HG03039 (cell line): Measurements from ENCODE around the gene PDXDC1.
"Not testable (repeated sequence)": the region's sequence is repeated elsewhere in the genome, so short reads cannot be mapped to it uniquely, and the experiment has no call there.

Source experiments
- ATAC-seq: cut with Tn5 transposase; IDR thresholded peaks from one replicate; pipeline ENCODE4 v1.9.1; 2021; ENCODE audit warnings: mild to moderate bottlenecking, moderate library complexity; ENCODE audit not compliant: unreplicated experiment

The PDXDC1 gene, protein sequence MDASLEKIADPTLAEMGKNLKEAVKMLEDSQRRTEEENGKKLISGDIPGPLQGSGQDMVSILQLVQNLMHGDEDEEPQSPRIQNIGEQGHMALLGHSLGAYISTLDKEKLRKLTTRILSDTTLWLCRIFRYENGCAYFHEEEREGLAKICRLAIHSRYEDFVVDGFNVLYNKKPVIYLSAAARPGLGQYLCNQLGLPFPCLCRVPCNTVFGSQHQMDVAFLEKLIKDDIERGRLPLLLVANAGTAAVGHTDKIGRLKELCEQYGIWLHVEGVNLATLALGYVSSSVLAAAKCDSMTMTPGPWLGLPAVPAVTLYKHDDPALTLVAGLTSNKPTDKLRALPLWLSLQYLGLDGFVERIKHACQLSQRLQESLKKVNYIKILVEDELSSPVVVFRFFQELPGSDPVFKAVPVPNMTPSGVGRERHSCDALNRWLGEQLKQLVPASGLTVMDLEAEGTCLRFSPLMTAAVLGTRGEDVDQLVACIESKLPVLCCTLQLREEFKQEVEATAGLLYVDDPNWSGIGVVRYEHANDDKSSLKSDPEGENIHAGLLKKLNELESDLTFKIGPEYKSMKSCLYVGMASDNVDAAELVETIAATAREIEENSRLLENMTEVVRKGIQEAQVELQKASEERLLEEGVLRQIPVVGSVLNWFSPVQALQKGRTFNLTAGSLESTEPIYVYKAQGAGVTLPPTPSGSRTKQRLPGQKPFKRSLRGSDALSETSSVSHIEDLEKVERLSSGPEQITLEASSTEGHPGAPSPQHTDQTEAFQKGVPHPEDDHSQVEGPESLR

DNA sequence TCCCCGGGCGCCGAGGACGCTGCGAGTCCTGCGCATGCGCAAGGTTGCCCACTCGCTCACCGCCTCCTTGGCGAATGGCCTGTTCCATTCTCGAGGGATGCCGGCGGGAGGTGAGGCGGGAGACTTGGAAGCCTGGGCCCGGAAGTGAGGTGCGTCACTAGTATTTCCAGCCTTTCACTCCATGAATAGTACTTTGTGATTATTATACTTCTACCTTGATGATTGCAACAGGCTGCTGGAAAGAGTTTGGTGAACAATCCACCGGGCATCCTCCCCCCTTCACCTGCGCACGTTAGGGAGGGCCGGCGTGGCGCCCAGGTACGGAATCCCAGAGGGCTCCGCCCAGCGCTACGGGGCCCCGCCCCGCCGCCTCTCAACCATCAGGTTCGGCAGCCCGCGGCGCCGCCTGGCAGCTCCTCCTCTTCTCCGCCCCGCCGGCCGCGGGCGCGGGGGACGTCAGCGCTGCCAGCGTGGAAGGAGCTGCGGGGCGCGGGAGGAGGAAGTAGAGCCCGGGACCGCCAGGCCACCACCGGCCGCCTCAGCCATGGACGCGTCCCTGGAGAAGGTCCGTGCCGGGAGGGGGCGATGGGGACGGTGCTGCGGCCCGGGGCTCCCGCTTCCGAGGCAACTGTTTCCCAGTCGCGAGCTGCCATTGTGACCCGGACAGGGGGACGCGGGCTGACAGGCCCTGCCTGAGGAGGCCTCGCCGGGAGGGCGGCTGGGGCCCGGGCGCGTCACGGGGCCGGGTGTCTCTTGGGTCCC lies at the start of gene PDXDC1:
TSS of gene PDXDC1 (plus strand) at position 371 of the 762 bp plus-strand sequence. CDS start at position 545, 174 bp downstream.
- peak; percentile 84 for ATAC-seq

DNA sequence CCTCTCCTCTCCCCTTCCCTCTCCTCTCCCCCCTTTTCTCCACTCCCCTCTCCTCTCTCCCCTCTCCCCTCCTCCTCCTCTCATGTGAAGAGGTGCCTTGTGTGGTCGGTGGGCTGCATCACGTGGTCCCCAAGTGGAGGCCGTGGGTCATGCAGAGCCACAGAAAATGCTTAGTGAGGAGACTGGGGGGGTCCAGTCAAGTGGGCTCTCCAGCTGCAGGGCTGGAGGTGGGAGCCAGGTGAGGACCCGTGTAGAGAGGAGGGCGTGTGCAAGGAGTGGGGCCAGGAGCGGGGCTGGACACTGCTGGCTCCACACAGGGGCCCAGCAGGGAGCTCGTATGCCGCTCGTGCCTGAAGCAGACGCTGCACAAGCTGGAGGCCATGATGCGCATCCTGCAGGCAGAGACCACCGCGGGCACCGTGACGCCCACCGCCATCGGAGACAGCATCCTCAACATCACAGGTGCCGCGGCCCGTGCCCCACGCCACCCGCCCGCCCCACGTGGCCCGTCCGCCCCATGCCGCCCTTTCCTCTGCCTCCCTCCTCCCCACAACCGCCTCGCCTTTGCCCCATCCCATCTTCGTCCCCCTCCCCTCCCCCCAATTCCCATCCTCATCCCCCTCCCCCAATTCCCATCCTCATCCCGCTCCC lies 46.6 kb upstream of the PDXDC1 start:
- not testable (repeated sequence) for ATAC-seq

DNA sequence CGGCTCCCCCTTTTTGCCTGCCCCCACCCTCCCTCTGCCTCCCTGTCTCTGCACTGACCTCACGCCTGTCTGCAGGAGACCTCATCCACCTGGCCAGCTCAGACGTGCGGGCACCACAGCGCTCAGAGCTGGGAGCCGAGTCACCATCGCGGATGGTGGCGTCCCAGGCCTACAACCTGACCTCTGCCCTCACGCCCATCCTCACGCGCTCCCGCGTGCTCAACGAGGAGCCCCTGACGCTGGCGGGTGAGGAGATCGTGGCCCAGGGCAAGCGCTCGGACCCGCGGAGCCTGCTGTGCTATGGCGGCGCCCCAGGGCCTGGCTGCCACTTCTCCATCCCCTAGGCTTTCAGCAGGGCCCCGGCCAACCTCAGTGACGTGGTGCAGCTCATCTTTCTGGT lies 45.6 kb upstream of the PDXDC1 start:
- not testable (repeated sequence) for ATAC-seq

DNA sequence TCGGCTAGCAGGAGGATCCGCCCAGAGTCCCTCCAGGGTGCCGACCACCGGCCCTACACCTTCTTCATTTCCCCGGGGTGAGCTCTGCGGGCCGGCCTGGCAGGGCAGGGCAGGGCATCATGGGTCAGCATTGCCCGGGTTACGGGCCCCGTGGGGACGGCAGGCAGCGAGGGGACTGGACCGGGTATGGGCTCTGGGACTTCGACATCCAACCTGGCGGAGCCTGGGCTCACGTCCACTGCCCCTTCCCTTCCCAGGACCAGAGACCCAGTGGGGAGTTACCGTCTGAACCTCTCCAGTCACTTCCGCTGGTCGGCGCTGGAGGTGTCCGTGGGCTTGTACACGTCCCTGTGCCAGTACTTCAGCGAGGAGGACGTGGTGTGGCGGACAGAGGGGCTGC lies 44.6 kb upstream of the PDXDC1 start:
- not testable (repeated sequence) for ATAC-seq

DNA sequence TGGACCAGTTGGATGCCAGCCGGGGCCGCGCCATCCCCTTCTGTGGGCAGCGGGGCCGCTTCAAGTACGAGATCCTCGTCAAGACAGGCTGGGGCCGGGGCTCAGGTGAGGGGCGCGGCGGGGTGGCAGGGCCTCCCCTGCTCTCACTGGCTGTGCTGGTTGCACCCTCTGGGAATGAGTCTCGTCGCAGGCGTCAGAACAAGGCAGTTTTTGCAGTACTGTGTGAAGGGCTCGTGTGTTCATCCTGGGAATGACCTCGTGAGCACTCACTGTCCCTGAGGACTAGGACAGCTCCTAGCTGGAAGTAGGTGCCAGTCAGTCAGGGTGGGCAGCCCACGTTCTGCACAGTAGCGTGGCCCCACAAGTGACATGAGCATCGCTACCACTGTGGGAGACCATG lies 43.9 kb upstream of the PDXDC1 start:
- not testable (repeated sequence) for ATAC-seq

DNA sequence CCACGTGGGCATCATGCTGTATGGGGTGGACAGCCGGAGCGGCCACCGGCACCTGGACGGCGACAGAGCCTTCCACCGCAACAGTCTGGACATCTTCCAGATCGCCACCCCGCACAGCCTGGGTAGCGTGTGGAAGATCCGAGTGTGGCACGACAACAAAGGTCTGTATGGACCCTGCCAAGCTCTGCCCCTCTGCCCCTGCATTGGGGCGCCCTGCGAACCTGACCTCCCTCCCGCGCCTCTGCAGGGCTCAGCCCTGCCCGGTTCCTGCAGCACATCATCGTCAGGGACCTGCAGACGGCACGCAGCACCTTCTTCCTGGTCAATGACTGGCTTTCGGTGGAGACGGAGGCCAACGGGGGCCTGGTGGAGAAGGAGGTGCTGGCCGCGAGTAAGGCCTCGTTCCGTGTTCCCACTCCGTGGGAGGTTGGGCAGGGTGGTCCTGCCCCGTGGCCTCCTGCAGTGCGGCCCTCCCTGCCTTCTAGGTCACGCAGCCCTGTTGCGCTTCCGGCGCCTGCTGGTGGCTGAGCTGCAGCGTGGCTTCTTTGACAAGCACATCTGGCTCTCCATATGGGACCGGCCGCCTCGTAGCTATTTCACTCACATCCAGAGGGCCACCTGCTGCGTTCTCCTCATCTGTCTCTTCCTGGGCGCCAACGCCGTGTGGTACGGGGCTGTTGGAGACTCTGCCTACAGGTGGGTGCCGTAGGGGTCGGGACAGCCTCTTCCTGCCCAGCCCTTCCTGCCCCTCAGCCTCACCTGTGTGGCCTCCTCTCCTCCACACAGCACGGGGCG lies 42.0 kb upstream of the PDXDC1 start:
- ATAC-seq = not testable (repeated sequence)

DNA sequence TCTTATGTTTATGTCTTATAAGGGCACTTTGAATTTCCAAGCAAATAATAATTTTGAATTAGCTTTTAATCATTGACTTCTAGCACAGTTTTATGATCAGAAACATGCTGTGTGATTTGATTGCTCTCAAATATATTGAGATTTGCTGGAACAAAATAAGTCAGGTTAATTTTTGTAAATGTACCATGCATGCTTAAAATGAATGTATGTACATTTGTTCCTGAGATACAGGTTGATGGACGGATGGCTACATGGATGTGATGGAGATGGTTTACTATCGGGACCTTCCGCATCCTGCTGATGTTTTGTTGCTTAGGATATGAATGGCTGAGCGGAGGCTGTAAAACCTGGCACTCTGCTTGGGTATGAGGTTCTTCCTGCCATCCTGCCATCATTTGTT lies 37.7 kb upstream of the PDXDC1 start, which contains the start of gene NPIPA1:
TSS of gene NPIPA1 (plus strand) at position 301 of the 400 bp plus-strand sequence. CDS start at position 301, 0 bp downstream.
- not testable (repeated sequence) for ATAC-seq

DNA sequence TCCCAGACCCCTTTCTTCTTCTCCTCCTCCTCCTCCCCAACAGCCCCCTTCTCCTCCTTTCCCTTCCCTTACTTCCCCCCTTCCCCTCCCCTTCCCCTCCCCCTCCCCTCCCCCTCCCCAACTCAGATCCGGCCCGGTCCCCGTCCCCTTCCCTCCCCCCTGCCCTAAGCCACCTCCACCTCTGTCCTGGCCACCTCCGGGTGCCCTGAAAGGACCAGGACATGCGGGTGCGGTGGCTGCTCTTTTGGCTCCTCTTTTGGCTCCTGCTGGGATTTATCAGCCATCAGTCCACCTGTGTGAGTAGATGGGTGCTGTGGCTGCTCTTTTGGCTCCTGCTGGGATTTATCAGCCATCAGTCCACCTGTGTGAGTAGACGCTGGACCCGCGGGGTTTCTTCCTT lies 36.8 kb upstream of the PDXDC1 start:
- not testable (repeated sequence) for ATAC-seq

DNA sequence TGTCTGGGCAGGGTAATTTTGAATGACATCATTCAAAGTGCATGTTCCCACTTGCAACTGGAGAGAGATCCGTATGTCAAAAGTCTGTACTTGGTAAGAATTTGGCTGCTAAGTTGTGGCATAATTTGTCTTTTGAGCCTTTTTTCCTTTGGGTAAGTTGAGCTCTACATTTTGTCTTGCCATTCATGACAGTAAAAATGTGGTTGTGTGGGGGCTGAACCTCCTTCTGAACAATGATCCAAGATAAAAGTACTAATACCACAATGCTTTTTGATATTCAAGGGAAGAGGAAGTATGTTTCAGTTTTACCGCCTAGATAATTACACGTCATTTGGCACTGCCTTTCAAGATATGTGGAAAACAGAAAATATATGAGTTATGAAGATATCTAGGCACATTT lies 32.1 kb upstream of the PDXDC1 start:
- ATAC-seq = not testable (repeated sequence)

DNA sequence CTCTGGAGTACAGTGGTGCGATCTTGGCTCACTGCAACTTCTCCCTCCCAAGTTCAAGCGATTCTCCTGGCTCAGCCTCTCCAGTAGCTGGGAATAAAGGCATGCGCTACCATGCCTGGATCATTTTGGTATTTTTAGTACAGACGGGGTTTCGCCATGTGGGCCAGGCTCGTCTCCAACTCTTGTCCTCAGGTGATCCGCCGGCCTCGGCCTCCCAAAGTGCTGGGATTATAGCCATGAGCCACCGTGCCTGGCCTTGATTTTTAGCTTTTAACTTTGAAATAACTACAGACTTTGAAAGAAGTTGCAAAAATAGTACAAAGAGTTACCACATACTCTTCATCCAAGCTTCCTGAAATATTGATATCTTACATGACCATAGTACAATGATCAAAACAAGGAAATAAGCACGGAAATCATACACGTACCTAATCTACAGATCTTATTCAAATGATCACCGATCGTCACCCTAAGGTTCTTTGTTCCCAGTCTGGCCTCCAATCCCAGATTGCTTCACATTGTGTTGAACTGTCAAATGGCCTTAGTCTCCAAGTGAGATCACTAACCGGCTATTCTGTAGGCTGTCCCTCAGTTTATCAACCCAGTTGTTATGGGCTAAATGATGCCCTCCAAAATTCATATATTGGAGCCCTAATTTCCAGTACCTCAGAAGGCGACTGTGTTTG lies 19.1 kb upstream of the PDXDC1 start:
- no peak for ATAC-seq

DNA sequence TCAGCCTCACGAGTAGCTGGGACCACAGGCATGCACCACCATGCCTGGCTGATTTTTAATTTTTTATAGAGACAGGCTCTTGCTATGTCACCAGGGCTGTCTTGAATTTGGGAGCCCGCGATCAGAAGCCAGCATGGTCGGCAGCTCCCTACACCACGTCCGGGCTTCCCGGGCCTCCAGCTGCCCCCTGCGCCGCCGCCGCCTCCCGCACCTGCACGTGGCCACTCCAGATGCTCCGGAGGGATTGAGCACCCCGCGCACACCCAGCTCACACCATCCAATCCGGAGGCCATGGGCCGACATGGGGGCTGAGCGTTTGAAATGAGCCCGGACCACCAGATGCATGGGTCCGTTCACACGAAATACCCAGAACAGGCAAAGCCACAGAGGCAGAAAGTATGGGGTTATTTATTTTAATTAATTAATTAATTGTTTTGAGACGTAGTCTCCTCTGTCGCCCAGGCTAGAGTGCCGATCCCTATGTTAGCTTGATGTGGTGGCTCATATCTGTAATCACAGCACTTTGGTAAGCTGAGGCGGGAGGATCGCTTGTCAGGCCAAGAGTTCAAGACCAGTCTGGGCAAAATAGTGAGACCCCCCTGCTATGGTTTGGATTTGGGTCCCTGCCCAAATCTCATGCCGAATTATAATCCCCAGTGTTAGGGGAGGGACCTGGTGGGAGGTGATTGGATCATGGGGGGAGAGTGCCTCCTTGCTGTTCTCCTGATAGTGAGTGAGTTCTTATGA lies 17.1 kb upstream of the PDXDC1 start:
- no peak for ATAC-seq

DNA sequence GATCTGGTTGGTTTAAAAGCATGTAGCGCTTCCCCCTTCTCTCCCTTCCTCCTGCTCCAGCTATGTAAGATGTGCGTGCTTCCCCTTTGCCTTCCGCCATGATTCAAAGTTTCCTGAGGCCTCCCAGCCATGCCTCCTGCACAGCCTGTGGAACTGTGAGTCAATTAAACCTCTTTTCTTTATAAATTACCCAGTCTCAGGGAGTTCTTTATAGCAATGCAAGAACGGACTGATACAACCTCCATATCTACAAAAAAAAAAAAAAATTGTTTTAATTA lies 16.6 kb upstream of the PDXDC1 start:
- ATAC-seq = no peak

DNA sequence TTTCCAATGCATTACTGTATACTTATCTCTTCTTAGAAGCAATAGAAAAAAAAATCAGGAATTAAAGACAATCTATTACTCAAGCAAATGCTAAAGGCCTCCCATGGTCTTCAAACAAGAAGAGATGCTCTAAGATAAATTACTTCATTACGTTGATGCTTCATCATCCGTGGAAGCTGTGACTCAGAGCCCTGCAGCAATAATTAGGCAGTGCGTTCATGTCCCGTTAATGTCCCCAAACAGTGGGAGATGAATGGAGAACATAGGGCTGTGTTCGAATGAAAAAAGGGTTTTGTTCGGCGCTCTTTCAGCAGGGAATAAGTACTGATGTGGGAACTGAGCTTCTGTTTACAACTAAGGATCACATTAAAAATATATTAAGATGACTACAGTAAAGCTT lies 15.9 kb upstream of the PDXDC1 start:
- no peak for ATAC-seq

DNA sequence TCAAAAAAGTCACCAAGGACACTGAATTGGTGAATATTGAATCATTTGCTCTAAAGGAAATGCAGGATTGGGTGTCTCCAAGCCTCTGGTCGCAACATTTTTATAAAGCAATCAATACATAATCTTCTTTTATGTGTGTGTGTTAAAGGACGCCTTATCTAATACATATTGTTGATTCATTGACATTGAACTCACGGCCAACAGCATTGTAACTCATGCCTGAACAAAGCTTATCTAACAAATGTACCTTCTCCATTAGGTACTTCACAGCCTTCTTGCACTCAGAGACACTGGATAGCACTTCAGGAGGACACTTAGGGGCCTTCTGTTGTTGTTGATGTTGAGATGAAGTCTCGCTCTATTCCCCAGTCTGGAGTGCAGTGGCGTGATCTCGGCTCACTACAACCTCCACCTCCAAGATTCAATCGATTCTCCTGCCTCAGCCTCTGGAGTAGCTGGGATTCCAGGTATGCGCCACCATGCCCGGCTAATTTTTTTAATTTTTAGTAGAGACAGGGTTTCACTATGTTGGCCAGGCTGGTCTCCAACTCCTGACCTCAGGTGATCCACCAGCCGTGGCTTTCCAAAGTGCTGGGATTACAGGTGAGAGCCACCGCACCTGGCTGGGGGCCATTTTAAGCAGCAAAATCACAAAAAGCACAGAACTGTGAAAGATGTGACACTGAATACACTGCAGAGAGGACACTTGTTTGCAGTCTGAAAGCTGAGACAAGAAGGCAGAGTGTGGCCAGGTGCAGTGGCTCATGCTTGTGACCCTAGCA lies 13.2 kb upstream of the PDXDC1 start:
- ATAC-seq = no peak

DNA sequence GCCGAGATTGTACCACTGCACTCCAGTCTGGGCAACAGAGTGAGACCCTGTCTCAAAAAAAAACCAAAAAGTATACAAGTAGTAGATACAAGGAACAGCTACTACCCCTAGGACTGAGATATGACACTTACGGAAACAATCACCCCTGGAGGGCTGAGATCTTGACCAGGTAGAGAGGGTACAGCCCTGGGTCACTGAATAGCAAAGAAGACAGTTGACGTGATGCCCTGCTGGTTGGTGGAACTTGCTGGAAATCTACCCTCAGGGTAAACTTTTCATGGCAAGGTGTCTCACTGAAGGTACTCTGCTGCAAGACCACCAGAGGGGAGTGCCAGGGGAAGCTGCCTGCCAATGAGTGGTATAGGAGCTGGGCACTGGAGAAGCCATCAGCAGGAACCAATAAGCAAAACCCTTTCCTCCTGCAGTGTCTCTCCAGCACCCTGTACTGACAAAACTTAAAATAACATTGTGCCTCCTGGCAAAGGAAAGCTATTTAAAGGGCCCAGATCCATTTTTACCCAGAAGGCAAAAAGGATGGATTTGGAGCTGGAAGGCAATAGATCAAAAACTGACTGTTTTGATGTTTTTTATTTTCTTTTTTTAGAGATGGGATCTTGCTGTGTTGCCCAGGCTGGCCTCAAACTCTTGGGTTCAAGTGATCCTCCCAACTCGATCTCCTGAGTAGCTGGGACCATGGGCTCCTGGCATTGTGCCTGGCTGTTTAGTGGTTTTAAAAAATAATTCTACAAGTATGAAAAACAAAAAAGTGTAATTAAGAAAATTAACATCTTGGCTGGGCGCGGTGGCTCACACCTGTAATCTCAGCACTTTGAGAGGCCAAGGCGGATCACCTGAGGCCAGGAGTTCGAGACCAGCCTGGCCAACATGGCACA lies 11.3 kb upstream of the PDXDC1 start:
- ATAC-seq = no peak

DNA sequence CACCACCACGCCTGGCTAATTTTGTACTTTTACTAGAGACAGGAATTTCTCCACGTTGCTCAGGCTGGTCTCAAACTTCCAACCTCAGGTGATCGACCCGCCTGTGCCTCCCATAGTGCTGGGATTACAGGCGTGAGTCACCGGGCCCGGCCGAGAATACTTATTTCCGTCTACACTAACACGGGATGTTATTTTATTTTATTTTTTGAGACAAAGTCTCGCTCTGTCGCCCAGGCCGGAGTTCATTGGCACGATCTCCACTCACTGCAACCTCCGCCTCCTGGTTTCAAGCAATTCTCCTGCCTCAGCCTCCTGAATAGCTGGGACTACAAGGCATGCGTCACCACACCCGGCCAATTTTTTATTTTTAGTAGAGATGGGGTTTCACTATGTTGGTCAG lies 9.5 kb upstream of the PDXDC1 start:
- ATAC-seq = no peak

DNA sequence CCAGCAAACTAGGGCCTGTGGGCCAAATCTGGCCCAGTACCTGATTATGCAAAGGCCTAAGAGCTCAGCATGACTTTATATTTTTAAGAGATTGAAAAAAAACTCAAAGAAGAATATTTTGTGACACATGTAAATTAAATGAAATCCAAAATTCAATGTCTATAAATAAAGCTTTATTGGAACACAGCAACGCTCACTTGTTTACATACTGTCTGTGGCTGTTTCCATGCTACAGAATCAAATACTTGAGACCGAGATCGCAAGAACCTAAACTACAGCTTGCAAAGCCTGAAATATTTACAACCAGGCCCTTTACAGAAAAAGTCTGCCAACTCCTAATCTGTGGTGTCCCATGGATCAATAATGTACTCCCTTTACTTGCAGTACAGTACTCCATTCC lies 5.0 kb upstream of the PDXDC1 start:
- not testable (repeated sequence) for ATAC-seq
